ENCODE measurements around the gene FDX1.

DNA sequence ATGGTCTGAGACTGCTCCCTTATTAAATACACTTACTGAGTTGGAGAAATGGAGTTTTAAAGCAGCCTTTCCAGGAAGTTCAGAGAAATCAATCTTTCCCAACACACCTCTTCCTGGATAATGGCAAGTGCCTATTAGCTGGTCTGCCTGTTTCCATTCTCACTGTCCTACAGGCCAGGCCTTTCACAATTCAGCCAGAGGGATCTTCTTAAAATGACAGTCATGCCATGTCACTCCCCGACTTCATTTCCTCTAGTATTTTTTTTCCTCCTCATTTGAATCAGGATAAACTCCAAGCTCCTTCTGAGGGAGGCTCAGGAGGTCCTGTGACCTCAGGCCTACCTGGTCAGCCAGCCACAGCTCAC, 62.6 kb downstream of the FDX1 start:
- TF ChIP-seq, protein P1, sequence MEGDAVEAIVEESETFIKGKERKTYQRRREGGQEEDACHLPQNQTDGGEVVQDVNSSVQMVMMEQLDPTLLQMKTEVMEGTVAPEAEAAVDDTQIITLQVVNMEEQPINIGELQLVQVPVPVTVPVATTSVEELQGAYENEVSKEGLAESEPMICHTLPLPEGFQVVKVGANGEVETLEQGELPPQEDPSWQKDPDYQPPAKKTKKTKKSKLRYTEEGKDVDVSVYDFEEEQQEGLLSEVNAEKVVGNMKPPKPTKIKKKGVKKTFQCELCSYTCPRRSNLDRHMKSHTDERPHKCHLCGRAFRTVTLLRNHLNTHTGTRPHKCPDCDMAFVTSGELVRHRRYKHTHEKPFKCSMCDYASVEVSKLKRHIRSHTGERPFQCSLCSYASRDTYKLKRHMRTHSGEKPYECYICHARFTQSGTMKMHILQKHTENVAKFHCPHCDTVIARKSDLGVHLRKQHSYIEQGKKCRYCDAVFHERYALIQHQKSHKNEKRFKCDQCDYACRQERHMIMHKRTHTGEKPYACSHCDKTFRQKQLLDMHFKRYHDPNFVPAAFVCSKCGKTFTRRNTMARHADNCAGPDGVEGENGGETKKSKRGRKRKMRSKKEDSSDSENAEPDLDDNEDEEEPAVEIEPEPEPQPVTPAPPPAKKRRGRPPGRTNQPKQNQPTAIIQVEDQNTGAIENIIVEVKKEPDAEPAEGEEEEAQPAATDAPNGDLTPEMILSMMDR (IDR thresholded peaks at IDR 0.05): no peak
- TF ChIP-seq EZH2 (IDR thresholded peaks at IDR 0.05): no peak
- no peak for TF ChIP-seq EZH2phosphoT487 (IDR thresholded peaks at IDR 0.05)
